Endothelial cell of umbilical vein (primary cell): ENCODE results near the gene SMAP1.

Experiments used
- EZH2 ChIP-seq: IDR thresholded peaks from 2 replicates; pipeline ENCODE4 v1.6.1; 2012; ENCODE audit warnings: borderline replicate concordance, low read depth, mild to moderate bottlenecking, moderate library complexity, low read length, inconsistent platforms; ENCODE audit not compliant: severe bottlenecking
- JUN ChIP-seq: IDR thresholded peaks from 2 replicates; pipeline ENCODE4 v1.6.1; 2011; ENCODE audit warnings: borderline replicate concordance, low read depth; ENCODE audit not compliant: insufficient read length, insufficient read depth
- MYC ChIP-seq: IDR thresholded peaks from one replicate; pipeline ENCODE4 v1.6.1; 2011; ENCODE audit warnings: mild to moderate bottlenecking, low read depth, low read length
- POLR2A ChIP-seq: IDR thresholded peaks from 2 replicates; pipeline ENCODE4 v1.6.1; 2012; ENCODE audit warnings: low read depth, mild to moderate bottlenecking, control low read depth, low read length
- POLR2AphosphoS5 ChIP-seq: IDR thresholded peaks from 2 replicates; pipeline ENCODE4 v1.6.1; 2012; ENCODE audit warnings: low read depth, mild to moderate bottlenecking, control low read depth, low read length, moderate library complexity; ENCODE audit not compliant: insufficient read depth
- TF ChIP-seq, protein P1 (sequence below), 2 donors: IDR thresholded peaks; 1 replicate in 1 of 2; 2 replicates in 1 of 2; pipeline ENCODE4 v1.5.1; 2011; ENCODE audit warnings: low read length in 2 of 2, mild to moderate bottlenecking in 2 of 2, moderate library complexity in 2 of 2, control low read depth in 1 of 2, inconsistent platforms in 1 of 2, low read depth in 1 of 2; ENCODE audit not compliant: insufficient read depth in 1 of 2; ENCODE audit errors: extremely low read depth in 1 of 2

DNA sequence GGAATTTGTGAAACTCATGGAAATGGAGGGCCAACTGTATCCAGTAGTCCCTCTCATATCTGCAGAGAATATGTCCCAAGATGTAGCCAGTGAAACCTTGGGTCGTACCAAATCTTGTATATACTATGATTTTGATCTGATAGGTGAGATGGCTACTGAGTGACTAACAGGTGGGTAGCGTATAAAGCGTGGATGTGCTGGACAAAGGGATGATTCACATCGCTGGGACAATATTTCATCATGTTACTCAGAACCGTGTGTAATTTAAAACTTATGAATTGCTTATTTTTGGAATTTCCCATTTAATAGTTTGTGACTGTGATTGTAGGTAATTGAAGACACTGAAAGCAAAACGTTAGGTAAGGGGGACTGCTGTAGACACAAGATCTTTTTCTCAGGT, 144.1 kb downstream of the SMAP1 start:
- TF ChIP-seq, protein P1, sequence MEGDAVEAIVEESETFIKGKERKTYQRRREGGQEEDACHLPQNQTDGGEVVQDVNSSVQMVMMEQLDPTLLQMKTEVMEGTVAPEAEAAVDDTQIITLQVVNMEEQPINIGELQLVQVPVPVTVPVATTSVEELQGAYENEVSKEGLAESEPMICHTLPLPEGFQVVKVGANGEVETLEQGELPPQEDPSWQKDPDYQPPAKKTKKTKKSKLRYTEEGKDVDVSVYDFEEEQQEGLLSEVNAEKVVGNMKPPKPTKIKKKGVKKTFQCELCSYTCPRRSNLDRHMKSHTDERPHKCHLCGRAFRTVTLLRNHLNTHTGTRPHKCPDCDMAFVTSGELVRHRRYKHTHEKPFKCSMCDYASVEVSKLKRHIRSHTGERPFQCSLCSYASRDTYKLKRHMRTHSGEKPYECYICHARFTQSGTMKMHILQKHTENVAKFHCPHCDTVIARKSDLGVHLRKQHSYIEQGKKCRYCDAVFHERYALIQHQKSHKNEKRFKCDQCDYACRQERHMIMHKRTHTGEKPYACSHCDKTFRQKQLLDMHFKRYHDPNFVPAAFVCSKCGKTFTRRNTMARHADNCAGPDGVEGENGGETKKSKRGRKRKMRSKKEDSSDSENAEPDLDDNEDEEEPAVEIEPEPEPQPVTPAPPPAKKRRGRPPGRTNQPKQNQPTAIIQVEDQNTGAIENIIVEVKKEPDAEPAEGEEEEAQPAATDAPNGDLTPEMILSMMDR (IDR thresholded peaks at IDR 0.05; ENCODE audit: extremely low read depth in 1 of 2, insufficient read depth in 1 of 2, low read depth in 1 of 2, low read length in 2 of 2), result no peak
- TF ChIP-seq POLR2A (no peak), POLR2AphosphoS5 (no peak), MYC (no peak), JUN (no peak), EZH2 (no peak)
